Natural killer cell (primary cell): ENCODE results near the gene CA7. TPM values are rescaled to one million over a fixed set of nuclear protein-coding genes. Genes with fewer than 3 reads are reported as not detected.

Experiments used
- ATAC-seq, 3 donors: fragments of 150-1000 bp in 2 of 3; fragments of 200-7000 bp in 1 of 3; cut with Tn5 transposase; 1 replicate in 1 of 3; 2 replicates in 2 of 3; pipeline ENCODE4 v1.10.0; 2021; ENCODE audit warnings: mild to moderate bottlenecking in 2 of 3, moderate library complexity in 2 of 3
- DNase-seq, 2 donors: peaks; one replicate each; pipeline versions ENCODE4 v3.0.0 to v3.0.0-alpha.2; 2013 to 2021; ENCODE audit warnings: mixed read lengths in 1 of 2
- H3K27ac ChIP-seq: one replicate; pipeline ENCODE4 v1.5.1; 2013; ENCODE audit warnings: mild to moderate bottlenecking, low read length
- H3K27me3 ChIP-seq: one replicate; pipeline ENCODE4 v1.6.1; 2013; ENCODE audit warnings: low read length; ENCODE audit not compliant: control insufficient read depth, insufficient read depth
- H3K36me3 ChIP-seq: one replicate; pipeline ENCODE4 v1.6.1; 2013; ENCODE audit warnings: low read length; ENCODE audit not compliant: control insufficient read depth, insufficient read depth
- H3K4me1 ChIP-seq: one replicate; pipeline ENCODE4 v1.6.1; 2013; ENCODE audit warnings: low read length; ENCODE audit not compliant: control insufficient read depth, insufficient read depth
- H3K4me3 ChIP-seq: one replicate; pipeline ENCODE4 v1.5.1; 2013; ENCODE audit warnings: low read length
- H3K9me3 ChIP-seq: one replicate; pipeline ENCODE4 v1.6.1; 2013; ENCODE audit warnings: low read length; ENCODE audit not compliant: control insufficient read depth, insufficient read depth
- H3K27ac Mint-ChIP-seq, 2 donors: one replicate each; pipeline ENCODE4 v1.8.0; 2022; ENCODE audit warnings: mild to moderate bottlenecking in 2 of 2, mixed read lengths in 2 of 2, moderate library complexity in 1 of 2
- H3K27me3 Mint-ChIP-seq, 2 donors: one replicate each; pipeline ENCODE4 v1.8.0; 2022; ENCODE audit warnings: low read depth in 2 of 2, mixed read lengths in 2 of 2
- H3K36me3 Mint-ChIP-seq: one replicate; pipeline ENCODE4 v1.8.0; 2022; ENCODE audit warnings: mixed read lengths
- H3K4me1 Mint-ChIP-seq, 2 donors: one replicate each; pipeline ENCODE4 v1.8.0; 2022; ENCODE audit warnings: mixed read lengths in 2 of 2
- H3K4me3 Mint-ChIP-seq: one replicate; pipeline ENCODE4 v1.8.0; 2022; ENCODE audit warnings: mild to moderate bottlenecking, moderate library complexity, mixed read lengths
- H3K9me3 Mint-ChIP-seq, 2 donors: one replicate each; pipeline ENCODE4 v1.8.0; 2022; ENCODE audit warnings: mixed read lengths in 2 of 2
- CTCF ChIP-seq: fragments of 200-600 bp; IDR thresholded peaks from one replicate; pipeline ENCODE4 v1.8.0; 2022; ENCODE audit warnings: antibody characterized with exemption
- WGBS: methylation state at CpG from one replicate; pipeline ENCODE4 v1.1.7; 2013; ENCODE audit warnings: missing lambda C conversion rate; ENCODE audit not compliant: insufficient coverage; 5-methylcytosine and 5-hydroxymethylcytosine counted together
- intact Hi-C: fragments of 100-400 bp; cut with micrococcal nuclease; formaldehyde crosslinking; loops from one replicate; pipeline ENCODE4 v1.14.2; 2022
- total RNA-seq, 4 donors: library from RNA; stranded (reverse); fragments of 120-200 nt in 1 of 4; gene quantifications; one replicate each; pipeline versions ENCODE4 v1.2.3 to v1.2.4, GENCODE V29; 2013 to 2022

Gene CA7
- total RNA-seq, 3 donors from 2014 or later (not counting 1 experiment from before 2014, with no cell fraction given): not detected

- ATAC-seq: no peak
- no peak for DNase-seq
- no peaks in the 10 kb centered on the region for H3K36me3 ChIP-seq
- H3K27me3 Mint-ChIP-seq: no peaks in the 10 kb centered on the region
- peaks cover 29 to 40% of the 10 kb centered on the region in 2 donors for H3K4me1 Mint-ChIP-seq
- no peak for TF ChIP-seq CTCF
- H3K4me1 ChIP-seq: peaks cover 40% of the 10 kb centered on the region
- no peaks in the 10 kb centered on the region for H3K9me3 Mint-ChIP-seq
- H3K36me3 Mint-ChIP-seq: no peaks in the 10 kb centered on the region
- H3K9me3 ChIP-seq: no peaks in the 10 kb centered on the region
- no peak overlapping the region for H3K4me3 ChIP-seq
- H3K27ac Mint-ChIP-seq: peak overlapping the region; percentile 88 to 94
- peak overlapping the region; percentile 96 for H3K4me3 Mint-ChIP-seq
- intact Hi-C loops: loop anchor here (5.0 to 10.0 kb wide), 2 partner anchors 146 to 269 kb away; partner anchors contain the start of gene CMTM3
- H3K27ac ChIP-seq: peak overlapping the region; percentile 54
- no peaks in the 10 kb centered on the region for H3K27me3 ChIP-seq
Measured at GRCh38 chr16:66873685-66874055, 29.5 kb downstream of the CA7 start.

DNA sequence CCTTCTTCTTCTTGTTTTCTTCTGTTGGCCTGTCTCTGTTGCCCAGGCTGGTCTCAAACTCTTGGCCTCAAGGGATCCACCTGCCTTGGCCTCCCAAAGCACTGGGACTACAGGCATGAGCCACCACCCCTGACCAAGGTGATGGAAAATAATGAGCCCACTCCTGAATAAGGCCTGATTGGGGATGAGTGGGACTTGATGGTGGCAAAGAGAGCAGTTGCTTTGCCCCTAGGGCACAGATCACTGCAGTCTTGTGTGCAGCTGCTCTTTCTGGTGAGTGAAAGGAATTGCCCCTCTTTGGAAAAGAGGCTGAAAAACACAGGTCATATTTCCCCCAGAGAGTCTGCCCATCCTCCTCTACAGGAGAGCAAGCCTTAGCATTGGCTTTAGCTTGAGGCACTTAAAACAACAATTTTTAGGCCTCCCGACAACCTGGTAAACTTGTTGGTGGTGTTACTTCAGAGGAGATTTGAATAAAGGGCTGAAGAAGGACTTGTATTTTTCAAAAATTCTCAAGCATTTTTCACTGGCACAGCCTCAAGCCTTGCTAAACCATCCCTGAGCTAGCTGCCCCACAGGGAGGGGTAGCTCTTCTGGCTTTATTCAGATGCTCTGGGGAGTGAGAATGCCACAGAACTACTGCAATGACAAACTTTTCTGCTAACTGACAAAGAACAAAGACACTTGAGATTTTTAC, 30.0 kb downstream of the CA7 start:
- H3K4me1 Mint-ChIP-seq: peaks cover 29 to 40% of the 10 kb centered on the region in 2 donors

DNA sequence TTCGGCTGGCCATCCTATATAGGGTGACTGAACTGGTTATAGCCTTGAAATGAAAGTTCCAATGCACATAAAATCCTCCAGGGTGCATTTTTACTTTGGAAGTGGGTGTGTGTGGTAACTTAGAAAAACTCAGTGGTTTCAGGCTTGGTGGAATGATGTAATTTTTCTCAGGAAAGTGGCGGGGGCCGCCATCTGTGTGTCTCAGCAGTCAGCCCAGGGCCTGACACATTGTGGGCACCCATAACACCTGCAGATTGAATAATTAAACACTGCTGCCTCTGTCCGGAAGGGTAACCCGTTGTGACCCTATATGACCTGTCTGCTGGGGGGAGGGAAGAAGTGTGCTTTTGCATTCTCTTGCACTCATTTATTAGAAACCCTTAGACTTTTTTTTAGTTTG, 33.9 kb downstream of the CA7 start:
- H3K27me3 ChIP-seq: no peaks in the 10 kb centered on the region
- peak overlapping the region; percentile 82 to 85 for H3K27ac Mint-ChIP-seq
- no peaks in the 10 kb centered on the region for H3K36me3 Mint-ChIP-seq
- H3K36me3 ChIP-seq: no peaks in the 10 kb centered on the region
- H3K27me3 Mint-ChIP-seq: no peaks in the 10 kb centered on the region
- ATAC-seq: peak in 1 of 3 donors; percentile 19
- no peaks in the 10 kb centered on the region for H3K9me3 ChIP-seq
- 23% methylated on average over 5 of the region's 5 CpGs for WGBS
- no peak overlapping the region for H3K27ac ChIP-seq
- intact Hi-C loops: loop anchor here (10.0 kb wide), 1 partner anchor 273 kb away; the partner anchor contains the start of gene CMTM3
- no peak overlapping the region for H3K4me3 ChIP-seq
- no peak for TF ChIP-seq CTCF
- no peaks in the 10 kb centered on the region for H3K9me3 Mint-ChIP-seq
- peaks cover 42% of the 10 kb centered on the region in 2 donors for H3K4me1 Mint-ChIP-seq
- peak overlapping the region; percentile 73 for H3K4me3 Mint-ChIP-seq
- H3K4me1 ChIP-seq: peaks cover 46% of the 10 kb centered on the region
- peak in 1 of 2 donors; percentile 19 for DNase-seq

More for the DNA sequence above, 30.0 kb downstream of the CA7 start:
- no peaks in the 10 kb centered on the region for H3K9me3 Mint-ChIP-seq
- TF ChIP-seq CTCF: no peak
- no peaks in the 10 kb centered on the region for H3K27me3 Mint-ChIP-seq
- no peaks in the 10 kb centered on the region for H3K36me3 Mint-ChIP-seq
- H3K27me3 ChIP-seq: no peaks in the 10 kb centered on the region
- H3K4me3 ChIP-seq: no peak overlapping the region
- H3K4me3 Mint-ChIP-seq: peak overlapping the region; percentile 66
- H3K36me3 ChIP-seq: no peaks in the 10 kb centered on the region
- intact Hi-C loops: loop anchor here (5.0 to 10.0 kb wide), 2 partner anchors 147 to 269 kb away; partner anchors contain the start of gene CMTM3
- H3K9me3 ChIP-seq: no peaks in the 10 kb centered on the region
- peak overlapping the region; percentile 88 to 94 for H3K27ac Mint-ChIP-seq
- ATAC-seq (no peak), DNase-seq (peak in 1 of 2 donors; percentile 30)
- WGBS: no CpG with 5 or more reads among the region's 1 CpG
- H3K4me1 ChIP-seq: peaks cover 41% of the 10 kb centered on the region
- peak overlapping the region; percentile 56 for H3K27ac ChIP-seq
